GM12878 (cell line): ENCODE results near the gene GBA2. TPM values are rescaled to one million over a fixed set of nuclear protein-coding genes. Genes with fewer than 3 reads are reported as not detected.

Source experiments
- ATAC-seq: fragments of 200-7000 bp; cut with Tn5 transposase; 3 replicates; pipeline ENCODE4 v1.9.1; 2020; ENCODE audit warnings: mild to moderate bottlenecking, moderate library complexity
- BruUV-seq: library from RNA; stranded (reverse); fragments of 400-500 nt; replicated peaks from 2 replicates; lab custom pipeline; 2021; lab: Mats Ljungman, UMichigan
- CTCF ChIA-PET: fragments of 300-600 bp; sonication (Branson Sonifier 250); formaldehyde crosslinking; extraction: SDS; loops from one replicate; lab custom pipeline; 2021; ENCODE audit warnings: inconsistent platforms; lab: Yijun Ruan, JAX
- POLR2A ChIA-PET: fragments of 350-600 bp; formaldehyde crosslinking; extraction: SDS; loops from one replicate; lab custom pipeline; 2021; ENCODE audit warnings: inconsistent platforms; lab: Charles Lee
- RAD21 ChIA-PET: fragments of 300-600 bp; sonication (Branson Sonifier 250); formaldehyde crosslinking; loops from one replicate; lab custom pipeline; 2023; ENCODE audit warnings: antibody characterized with exemption; ENCODE audit not compliant: unreplicated experiment; lab: Charles Lee
- SMC1A ChIA-PET: fragments of 300-600 bp; sonication (Branson Sonifier 250); formaldehyde crosslinking; loops from one replicate; lab custom pipeline; 2023; ENCODE audit not compliant: unreplicated experiment, uncharacterized antibody; lab: Charles Lee
- DNase-seq: peaks from one replicate; pipeline ENCODE4 v3.0.0-alpha.2; 2011; ENCODE audit warnings: low read depth, low spot score
- FAIRE-seq: peaks from 3 replicates; lab custom pipeline; 2011; peaks lifted over from hg19 to GRCh38; lab: Jason Lieb, UNC
- H2AFZ ChIP-seq: 2 replicates; pipeline ENCODE4 v1.6.0; 2011; ENCODE audit warnings: low read depth, low read length, control low read depth; ENCODE audit not compliant: control insufficient read depth
- H3K27ac ChIP-seq: 2 replicates; pipeline ENCODE4 v1.5.1; 2011; ENCODE audit warnings: control low read depth; ENCODE audit not compliant: control insufficient read depth, insufficient read depth
- H3K27me3 ChIP-seq, 2 experiments: replicated peaks in 1 of 2; 2 replicates each; pipeline versions ENCODE4 v1.6.0 to v1.6.1; 2011; ENCODE audit warnings: low read length in 1 of 2; ENCODE audit not compliant: control insufficient read depth in 2 of 2, insufficient read depth in 2 of 2
- H3K36me3 ChIP-seq, 2 experiments: 2 replicates each; pipeline ENCODE4 v1.5.1; 2011; ENCODE audit warnings: low read length in 1 of 2; ENCODE audit not compliant: control insufficient read depth in 2 of 2, insufficient read depth in 2 of 2
- H3K4me1 ChIP-seq: 2 replicates; pipeline ENCODE4 v1.6.1; 2011; ENCODE audit warnings: mild to moderate bottlenecking, low read length, moderate library complexity, mixed read lengths; ENCODE audit not compliant: control insufficient read depth, insufficient read depth
- H3K4me2 ChIP-seq: 2 replicates; pipeline ENCODE4 v1.6.0; 2011; ENCODE audit warnings: control low read depth; ENCODE audit not compliant: control insufficient read depth, insufficient read depth
- H3K4me3 ChIP-seq: fragments of 200-600 bp; sonication (generic); 2 replicates; pipeline ENCODE4 v1.5.1; 2016
- H3K79me2 ChIP-seq: 2 replicates; pipeline ENCODE4 v1.6.0; 2011; ENCODE audit warnings: low read length; ENCODE audit not compliant: control insufficient read depth, insufficient read depth
- H3K9ac ChIP-seq: 2 replicates; pipeline ENCODE4 v1.8.0; 2011; ENCODE audit warnings: low read length, control low read depth, mixed read lengths; ENCODE audit not compliant: control insufficient read depth, insufficient read depth
- H3K9me3 ChIP-seq: replicated peaks from 3 replicates; pipeline ENCODE4 v1.5.1; 2011; ENCODE audit warnings: mild to moderate bottlenecking, low read length; ENCODE audit not compliant: control insufficient read depth, insufficient read depth
- H4K20me1 ChIP-seq: 2 replicates; pipeline ENCODE4 v1.6.0; 2011; ENCODE audit not compliant: control insufficient read depth, insufficient read depth
- ASH2L ChIP-seq: fragments of 300-600, 200-600 bp; sonication (generic); IDR thresholded peaks from 2 replicates; pipeline ENCODE4 v1.6.1; 2017; ENCODE audit warnings: low read depth, mild to moderate bottlenecking, borderline replicate concordance
- DPF2 ChIP-seq: fragments of 450-650 bp; IDR thresholded peaks from 2 replicates; pipeline ENCODE4 v1.6.1; 2017; ENCODE audit warnings: mild to moderate bottlenecking
- IRF5 ChIP-seq: fragments of 450-650 bp; IDR thresholded peaks from 2 replicates; pipeline ENCODE4 v1.6.1; 2017; ENCODE audit warnings: borderline replicate concordance
- KLF5 ChIP-seq: fragments of 450-650 bp; IDR thresholded peaks from 2 replicates; pipeline ENCODE4 v1.6.1; 2014; ENCODE audit warnings: mild to moderate bottlenecking; ENCODE audit not compliant: partially characterized antibody
- LARP7 ChIP-seq: fragments of 450-650 bp; IDR thresholded peaks from 2 replicates; pipeline ENCODE4 v1.6.1; 2017; ENCODE audit warnings: mild to moderate bottlenecking
- NRF1 ChIP-seq: conservative IDR thresholded peaks from 2 replicates; pipeline ENCODE4 v1.6.1; 2011; ENCODE audit warnings: mild to moderate bottlenecking, low read depth, low read length, improper control_type of control experiment
- POLR2AphosphoS5 ChIP-seq: IDR thresholded peaks from 2 replicates; pipeline ENCODE4 v1.6.1; 2011; ENCODE audit warnings: mild to moderate bottlenecking, low read length, inconsistent platforms
- SREBF1 ChIP-seq: IDR thresholded peaks from 2 replicates; pipeline ENCODE4 v1.6.1; 2012; ENCODE audit warnings: mild to moderate bottlenecking, low read length
- TCF12 ChIP-seq: IDR thresholded peaks from 2 replicates; pipeline ENCODE4 v1.6.1; 2011; ENCODE audit warnings: low read depth, mild to moderate bottlenecking, low read length
- ZNF274 ChIP-seq: IDR thresholded peaks from one replicate; pipeline ENCODE4 v1.8.0; 2011; ENCODE audit not compliant: insufficient read length, insufficient read depth
- ZSCAN29 ChIP-seq: fragments of 450-650 bp; IDR thresholded peaks from 2 replicates; pipeline ENCODE4 v1.6.1; 2017; ENCODE audit warnings: mild to moderate bottlenecking, moderate library complexity
- WGBS: methylation state at CpG from one replicate; pipeline ENCODE4 v1.1.6; 2016; ENCODE audit warnings: low lambda C conversion rate; ENCODE audit not compliant: insufficient replicate concordance, insufficient coverage; ENCODE audit errors: missing lambda C conversion rate; 5-methylcytosine and 5-hydroxymethylcytosine counted together
- in situ Hi-C: fragments of 300-500 bp; cut with MboI; formaldehyde crosslinking; loops from 9 replicates; pipeline ENCODE4 v1.14.3; 2018; ENCODE audit warnings: mixed read lengths
- intact Hi-C: fragments of 100-400 bp; cut with micrococcal nuclease; formaldehyde crosslinking; loops from one replicate; pipeline ENCODE4 v1.14.2; 2022; ENCODE audit not compliant: unreplicated experiment
- polyA plus RNA-seq, 11 experiments: library from polyadenylated mRNA; depleted of rRNA in 4 of 11; unstranded in 6 of 11; stranded (reverse) in 5 of 11; fragments of >200 nt; fragmentation: Nextera tagmentation in 4 of 11; fragmentation: Illumina TruSeq in 1 of 11; extraction: Ambion mirVana in 4 of 11; extraction: Trizol in 1 of 11; gene quantifications; 1 replicate in 1 of 11; 2 replicates in 10 of 11; pipeline versions ENCODE4 v1.2.1 to v1.2.3, GENCODE V29; 2011 to 2016; ENCODE audit warnings: inconsistent platforms in 2 of 11, missing spikeins in 2 of 11, low read depth in 1 of 11
- total RNA-seq, 4 experiments: library from RNA; depleted of rRNA in 3 of 4; stranded (reverse); fragments of >200 nt in 3 of 4; fragmentation: Illumina TruSeq in 1 of 4; extraction: Trizol in 1 of 4; gene quantifications; 2 replicates each; pipeline versions ENCODE4 v1.2.1 to v1.2.3, GENCODE V29; 2013 to 2021
- TF ChIP-seq, protein P1 (sequence below): fragments of 450-650 bp; IDR thresholded peaks from 2 replicates; pipeline ENCODE4 v1.6.1; 2017; ENCODE audit warnings: mild to moderate bottlenecking, moderate library complexity
- TF ChIP-seq, protein P2 (sequence below): fragments of 450-650 bp; formaldehyde crosslinking; IDR thresholded peaks from 2 replicates; pipeline ENCODE4 v1.5.0; 2022; ENCODE audit warnings: mild to moderate bottlenecking, missing genetic modification characterization

GBA2 gene
- total and polyA plus RNA-seq, 10 of the 15 experiments (the other 5 are each of a cell fraction or from before 2014, with no cell fraction given), result 15.3 to 45.1 (median 29.1) TPM

GRCh38 chr9:35729101-35729500 lies 19.9 kb downstream of the GBA2 start:
- Histone ChIP-seq H3K4me3 (peak overlapping the region; percentile 93), H3K79me2 (peaks cover 76% of the 10 kb centered on the region), H3K9me3 (no peaks in the 10 kb centered on the region), H3K4me2 (peak overlapping the region; percentile 99), H3K27me3 (no peaks in the 10 kb centered on the region), H2AFZ (no peak overlapping the region), H3K27ac (peak overlapping the region; percentile 92), H3K4me1 (peaks cover 23% of the 10 kb centered on the region), H3K36me3 (peaks cover 13% of the 10 kb centered on the region in 2 experiments; a peak in 3 of 4 replicates), H3K9ac (peak overlapping the region; percentile 90), H4K20me1 (no peaks in the 10 kb centered on the region)
- WGBS, result 0% methylated on average over 3 of the region's 3 CpGs
- no TSS peak for BruUV-seq
- ChIA-PET RAD21 (interaction anchor here (1.0 to 8.6 kb wide), 10 partner anchors 19 to 615 kb away, joined by 3 to 133 read pairs (median 26); partner anchors contain the start of genes ARHGEF39, CCDC107, CD72 and GBA2), SMC1A (interaction anchor here (0.6 to 8.0 kb wide), 13 partner anchors 15 to 153 kb away, joined by 3 to 145 read pairs (median 10); partner anchors contain the start of genes ARHGEF39, CCDC107, GBA2 and HINT2), POLR2A (interaction anchor here (1.1 to 8.1 kb wide), 9 partner anchors 18 to 124 kb away, joined by 3 to 163 read pairs (median 14); partner anchors contain the start of genes ARHGEF39, CCDC107, GBA2 and HINT2), CTCF (interaction anchor here (1.1 to 9.5 kb wide), 15 partner anchors 17 to 153 kb away, joined by 3 to 183 read pairs (median 20); partner anchors contain the start of genes ARHGEF39, CCDC107, GBA2 and HINT2)
- DNase-seq (no peak), ATAC-seq (no peak), FAIRE-seq (no peak)
- TF ChIP-seq SREBF1 (no peak), DPF2 (no peak), ZNF274 (no peak), KLF5 (no peak), ZSCAN29 (no peak), POLR2AphosphoS5 (no peak), IRF5 (no peak), ASH2L (no peak), NRF1 (no peak), LARP7 (no peak), TCF12 (no peak)
- TF ChIP-seq, protein P1, sequence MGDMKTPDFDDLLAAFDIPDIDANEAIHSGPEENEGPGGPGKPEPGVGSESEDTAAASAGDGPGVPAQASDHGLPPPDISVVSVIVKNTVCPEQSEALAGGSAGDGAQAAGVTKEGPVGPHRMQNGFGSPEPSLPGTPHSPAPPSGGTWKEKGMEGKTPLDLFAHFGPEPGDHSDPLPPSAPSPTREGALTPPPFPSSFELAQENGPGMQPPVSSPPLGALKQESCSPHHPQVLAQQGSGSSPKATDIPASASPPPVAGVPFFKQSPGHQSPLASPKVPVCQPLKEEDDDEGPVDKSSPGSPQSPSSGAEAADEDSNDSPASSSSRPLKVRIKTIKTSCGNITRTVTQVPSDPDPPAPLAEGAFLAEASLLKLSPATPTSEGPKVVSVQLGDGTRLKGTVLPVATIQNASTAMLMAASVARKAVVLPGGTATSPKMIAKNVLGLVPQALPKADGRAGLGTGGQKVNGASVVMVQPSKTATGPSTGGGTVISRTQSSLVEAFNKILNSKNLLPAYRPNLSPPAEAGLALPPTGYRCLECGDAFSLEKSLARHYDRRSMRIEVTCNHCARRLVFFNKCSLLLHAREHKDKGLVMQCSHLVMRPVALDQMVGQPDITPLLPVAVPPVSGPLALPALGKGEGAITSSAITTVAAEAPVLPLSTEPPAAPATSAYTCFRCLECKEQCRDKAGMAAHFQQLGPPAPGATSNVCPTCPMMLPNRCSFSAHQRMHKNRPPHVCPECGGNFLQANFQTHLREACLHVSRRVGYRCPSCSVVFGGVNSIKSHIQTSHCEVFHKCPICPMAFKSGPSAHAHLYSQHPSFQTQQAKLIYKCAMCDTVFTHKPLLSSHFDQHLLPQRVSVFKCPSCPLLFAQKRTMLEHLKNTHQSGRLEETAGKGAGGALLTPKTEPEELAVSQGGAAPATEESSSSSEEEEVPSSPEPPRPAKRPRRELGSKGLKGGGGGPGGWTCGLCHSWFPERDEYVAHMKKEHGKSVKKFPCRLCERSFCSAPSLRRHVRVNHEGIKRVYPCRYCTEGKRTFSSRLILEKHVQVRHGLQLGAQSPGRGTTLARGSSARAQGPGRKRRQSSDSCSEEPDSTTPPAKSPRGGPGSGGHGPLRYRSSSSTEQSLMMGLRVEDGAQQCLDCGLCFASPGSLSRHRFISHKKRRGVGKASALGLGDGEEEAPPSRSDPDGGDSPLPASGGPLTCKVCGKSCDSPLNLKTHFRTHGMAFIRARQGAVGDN, result no peak
- TF ChIP-seq, protein P2, sequence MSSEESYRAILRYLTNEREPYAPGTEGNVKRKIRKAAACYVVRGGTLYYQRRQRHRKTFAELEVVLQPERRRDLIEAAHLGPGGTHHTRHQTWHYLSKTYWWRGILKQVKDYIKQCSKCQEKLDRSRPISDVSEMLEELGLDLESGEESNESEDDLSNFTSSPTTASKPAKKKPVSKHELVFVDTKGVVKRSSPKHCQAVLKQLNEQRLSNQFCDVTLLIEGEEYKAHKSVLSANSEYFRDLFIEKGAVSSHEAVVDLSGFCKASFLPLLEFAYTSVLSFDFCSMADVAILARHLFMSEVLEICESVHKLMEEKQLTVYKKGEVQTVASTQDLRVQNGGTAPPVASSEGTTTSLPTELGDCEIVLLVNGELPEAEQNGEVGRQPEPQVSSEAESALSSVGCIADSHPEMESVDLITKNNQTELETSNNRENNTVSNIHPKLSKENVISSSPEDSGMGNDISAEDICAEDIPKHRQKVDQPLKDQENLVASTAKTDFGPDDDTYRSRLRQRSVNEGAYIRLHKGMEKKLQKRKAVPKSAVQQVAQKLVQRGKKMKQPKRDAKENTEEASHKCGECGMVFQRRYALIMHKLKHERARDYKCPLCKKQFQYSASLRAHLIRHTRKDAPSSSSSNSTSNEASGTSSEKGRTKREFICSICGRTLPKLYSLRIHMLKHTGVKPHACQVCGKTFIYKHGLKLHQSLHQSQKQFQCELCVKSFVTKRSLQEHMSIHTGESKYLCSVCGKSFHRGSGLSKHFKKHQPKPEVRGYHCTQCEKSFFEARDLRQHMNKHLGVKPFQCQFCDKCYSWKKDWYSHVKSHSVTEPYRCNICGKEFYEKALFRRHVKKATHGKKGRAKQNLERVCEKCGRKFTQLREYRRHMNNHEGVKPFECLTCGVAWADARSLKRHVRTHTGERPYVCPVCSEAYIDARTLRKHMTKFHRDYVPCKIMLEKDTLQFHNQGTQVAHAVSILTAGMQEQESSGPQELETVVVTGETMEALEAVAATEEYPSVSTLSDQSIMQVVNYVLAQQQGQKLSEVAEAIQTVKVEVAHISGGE, result no peak
- intact Hi-C loops (loop anchor here (1.0 to 10.0 kb wide), 3 partner anchors 33 to 654 kb away; partner anchors contain the start of genes CCDC107, FANCG, RMRP and VCP), in situ Hi-C loops (loop anchor here (5.0 kb wide), 1 partner anchor 122 kb away; the partner anchor contains the start of gene TESK1)
